HS-5 (cell line): ENCODE data around the gene MAGOHB.

Experiments used
- DNase-seq: peaks from one replicate; pipeline ENCODE4 v3.0.0-alpha.2; 2012; ENCODE audit warnings: low read depth

The MAGOHB gene

GRCh38 chr12:10554756-10555481 is 58.5 kb downstream of the MAGOHB start:
- DNase-seq, result no peak

- no peak for DNase-seq
Measured at GRCh38 chr12:10554228-10554755, 59.1 kb downstream of the MAGOHB start.
